ENCODE data around the gene LRCH3.

- TF ChIP-seq CTCF (IDR thresholded peaks at IDR 0.05; ENCODE audit: insufficient read depth, low read length) (no peak), SPI1 (IDR thresholded peaks at IDR 0.05; ENCODE audit: borderline replicate concordance, low read depth) (no peak)
Measured at GRCh38 chr3:197795200-197795599, 4.1 kb downstream of the LRCH3 start.

Data from HL-60 (cell line).